H7 (cell line): Measurements from ENCODE around the gene ATF6B. TPM values are rescaled to one million over a fixed set of nuclear protein-coding genes. Genes with fewer than 3 reads are reported as not detected.
A peak's percentile ranks its signal among the peaks of the same experiment; 100 is the strongest.

Source experiments
- DNase-seq: peaks from one replicate; pipeline ENCODE4 v3.0.0; 2012
- H3K27me3 ChIP-seq: 2 replicates; pipeline ENCODE4 v1.6.0; 2011; ENCODE audit warnings: mild to moderate bottlenecking, low read length; ENCODE audit not compliant: control insufficient read depth, insufficient read depth
- H3K36me3 ChIP-seq: replicated peaks from 2 replicates; pipeline ENCODE4 v1.5.1; 2011; ENCODE audit warnings: low read length; ENCODE audit not compliant: control insufficient read depth, insufficient read depth
- H3K4me3 ChIP-seq: 2 replicates; pipeline ENCODE4 v1.5.1; 2011; ENCODE audit warnings: low read depth, mild to moderate bottlenecking, control low read depth, low read length, moderate library complexity; ENCODE audit not compliant: insufficient read depth
- total RNA-seq: library from RNA; depleted of rRNA; stranded (reverse); fragments of >200 nt; shearing (Covaris generic); gene quantifications from 2 replicates; pipeline ENCODE4 v1.2.3, GENCODE V29; 2014; rRNA removed

The ATF6B gene
- total RNA-seq, result 25.1 and 26.2 TPM in 2 replicates

- peak; percentile 96 for DNase-seq
- Histone ChIP-seq H3K36me3 (peaks cover 3% of the 10 kb centered on the region), H3K4me3 (peak within 1 kb of the TSS; percentile 92), H3K27me3 (no peaks in the 10 kb centered on the region)
Measured at GRCh38 chr6:32127717-32128592, at the start of gene ATF6B. Gene ATF6B (minus strand): TSS chr6:32128246. CDS start chr6:32128207, 39 bp downstream.

GRCh38 chr6:32177183-32177787 is 49.2 kb upstream of the ATF6B start:
- DNase-seq, result peak; percentile 62

GRCh38 chr6:32176476-32177182 is 48.6 kb upstream of the ATF6B start:
- peak; percentile 37 for DNase-seq
- H3K36me3 ChIP-seq, result peaks cover 8% of the 10 kb centered on the region

More at GRCh38 chr6:32177183-32177787, 49.2 kb upstream of the ATF6B start:
- Histone ChIP-seq H3K4me3 (peak overlapping the region; percentile 79), H3K36me3 (peaks cover 8% of the 10 kb centered on the region), H3K27me3 (no peaks in the 10 kb centered on the region)

DNA sequence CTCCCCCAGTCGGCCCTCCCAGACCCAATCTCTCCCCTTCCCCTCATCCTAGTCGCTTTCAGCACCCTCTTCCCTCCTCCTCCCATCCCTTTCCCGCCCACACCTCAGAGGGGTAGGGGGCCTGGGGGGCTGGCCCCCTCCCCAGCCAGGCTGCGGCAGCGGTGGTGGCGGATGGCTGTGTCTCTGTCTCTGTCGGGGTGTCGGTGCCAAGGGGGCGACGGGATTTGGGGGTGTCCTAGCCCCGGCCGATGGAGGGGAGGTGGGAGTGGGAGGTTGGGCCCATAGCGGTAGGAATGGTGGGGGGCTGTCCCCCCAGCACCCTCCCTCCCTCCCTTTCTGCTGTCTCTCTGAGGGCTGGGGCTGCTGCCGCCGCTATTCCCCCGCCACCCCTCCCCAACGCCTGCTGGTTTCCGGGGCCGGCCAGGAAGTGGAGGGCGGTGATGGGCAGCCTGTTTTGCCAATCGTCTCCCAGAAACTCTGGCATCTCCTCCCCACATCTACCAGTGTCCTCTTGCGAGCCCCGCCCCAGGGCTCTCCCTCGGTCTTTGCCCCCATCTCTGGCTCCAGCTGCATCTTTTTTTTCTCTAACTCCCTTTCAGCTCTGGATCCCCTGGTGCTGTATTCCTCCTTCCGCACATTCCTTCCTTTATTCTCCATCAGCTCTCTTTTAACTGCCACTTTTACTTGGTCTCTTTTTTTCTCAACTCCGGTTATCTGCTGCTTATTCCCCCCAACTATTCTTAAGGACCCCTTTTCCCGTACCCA is 47.8 kb upstream of the ATF6B start, which contains the start of gene AGPAT1:
Gene AGPAT1, minus strand, starts transcription at position 374 of the 765 bp plus-strand sequence. CDS start 4,588 bp downstream, outside the sequence.
- Histone ChIP-seq H3K36me3 (peaks cover 8% of the 10 kb centered on the region), H3K27me3 (no peaks in the 10 kb centered on the region), H3K4me3 (peak within 1 kb of the TSS; percentile 79)
- peak; percentile 99 for DNase-seq

More at GRCh38 chr6:32176476-32177182, 48.6 kb upstream of the ATF6B start:
- Histone ChIP-seq H3K27me3 (no peaks in the 10 kb centered on the region), H3K4me3 (peak overlapping the region; percentile 79)

- Histone ChIP-seq H3K4me3 (peak overlapping the region; percentile 79), H3K36me3 (peaks cover 9% of the 10 kb centered on the region), H3K27me3 (no peaks in the 10 kb centered on the region)
- no peak for DNase-seq
Measured at GRCh38 chr6:32175322-32175710, 47.3 kb upstream of the ATF6B start.

DNA sequence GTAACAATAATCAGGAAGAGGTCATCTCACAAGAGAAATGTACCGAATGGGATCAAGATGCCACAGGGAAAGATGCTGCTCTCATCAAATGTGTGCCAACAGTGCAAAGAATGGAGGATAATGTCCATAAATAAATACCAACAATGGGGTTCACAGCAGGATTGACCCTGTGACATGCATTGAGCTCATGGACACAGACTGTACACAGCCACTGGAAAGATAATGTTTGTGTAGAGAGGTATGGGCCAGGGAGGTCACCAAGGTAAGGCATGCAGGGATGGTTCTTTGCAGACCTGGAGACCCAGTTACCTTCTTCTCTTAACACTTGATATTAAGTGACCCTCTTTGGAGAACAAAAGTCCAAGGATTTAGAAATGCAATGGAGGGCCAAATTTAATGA is 46.4 kb upstream of the ATF6B start:
- no peak overlapping the region for H3K4me3 ChIP-seq
- no peak for DNase-seq
- H3K27me3 ChIP-seq, result no peaks in the 10 kb centered on the region
- H3K36me3 ChIP-seq, result peaks cover 16% of the 10 kb centered on the region

DNA sequence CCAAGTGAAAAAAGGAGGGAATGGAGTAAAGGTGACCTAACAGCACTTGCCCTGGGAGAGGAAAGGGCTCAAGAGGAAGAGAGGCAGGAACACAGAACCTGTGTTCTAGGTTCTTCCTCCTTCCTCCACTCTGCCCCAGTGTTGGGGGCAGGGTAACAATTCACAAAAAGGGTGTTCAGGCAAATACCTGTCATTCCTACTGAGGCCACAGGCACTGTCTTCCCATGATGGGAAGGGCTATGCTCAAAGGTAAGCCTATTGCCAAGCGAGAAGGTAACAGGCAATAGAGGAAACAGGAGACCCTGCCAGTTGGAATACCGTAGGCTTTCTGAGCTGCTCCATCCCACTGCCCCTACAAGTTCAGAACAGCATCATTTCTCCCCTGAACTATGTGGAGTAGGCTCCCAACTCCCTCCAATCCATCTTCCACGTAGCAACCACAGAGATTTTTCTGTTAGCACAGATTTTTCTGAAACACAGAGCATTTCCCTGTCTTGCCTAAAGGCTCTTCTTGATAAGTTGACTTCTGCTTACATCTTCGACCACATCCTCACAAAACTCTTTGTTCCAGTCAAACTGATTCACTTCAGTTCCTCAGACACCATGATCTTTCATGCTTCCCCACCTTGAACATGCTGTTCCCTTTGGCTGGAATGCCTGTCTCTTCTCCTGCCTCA is 45.1 kb upstream of the ATF6B start:
- Histone ChIP-seq H3K36me3 (peaks cover 20% of the 10 kb centered on the region), H3K4me3 (no peak overlapping the region), H3K27me3 (no peaks in the 10 kb centered on the region)
- peak; percentile 33 for DNase-seq

DNA sequence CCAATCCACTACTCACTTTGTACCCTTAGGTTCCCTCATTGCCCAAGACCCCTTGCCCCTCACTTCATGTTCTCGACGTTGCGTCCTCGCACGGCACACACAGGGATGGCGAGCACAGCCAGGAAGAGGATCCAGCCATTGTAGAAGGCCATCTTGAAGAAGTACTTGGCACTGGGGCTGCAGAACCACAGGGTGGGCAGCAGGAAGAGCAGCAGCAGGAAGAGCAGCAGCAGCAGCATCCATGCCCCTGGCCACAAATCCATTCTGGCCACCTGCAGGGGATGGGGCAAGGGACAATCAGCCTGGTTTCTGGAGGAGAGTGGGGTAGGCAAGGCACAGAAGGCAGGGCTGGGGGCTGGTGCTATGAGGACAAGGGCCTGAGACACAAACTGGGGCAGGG is 43.2 kb upstream of the ATF6B start:
- peaks cover 20% of the 10 kb centered on the region for H3K36me3 ChIP-seq
- H3K4me3 ChIP-seq, result no peak overlapping the region
- DNase-seq, result no peak
- no peaks in the 10 kb centered on the region for H3K27me3 ChIP-seq

- no peaks in the 10 kb centered on the region for H3K27me3 ChIP-seq
Measured at GRCh38 chr6:32170294-32170693, 42.2 kb upstream of the ATF6B start.

DNA sequence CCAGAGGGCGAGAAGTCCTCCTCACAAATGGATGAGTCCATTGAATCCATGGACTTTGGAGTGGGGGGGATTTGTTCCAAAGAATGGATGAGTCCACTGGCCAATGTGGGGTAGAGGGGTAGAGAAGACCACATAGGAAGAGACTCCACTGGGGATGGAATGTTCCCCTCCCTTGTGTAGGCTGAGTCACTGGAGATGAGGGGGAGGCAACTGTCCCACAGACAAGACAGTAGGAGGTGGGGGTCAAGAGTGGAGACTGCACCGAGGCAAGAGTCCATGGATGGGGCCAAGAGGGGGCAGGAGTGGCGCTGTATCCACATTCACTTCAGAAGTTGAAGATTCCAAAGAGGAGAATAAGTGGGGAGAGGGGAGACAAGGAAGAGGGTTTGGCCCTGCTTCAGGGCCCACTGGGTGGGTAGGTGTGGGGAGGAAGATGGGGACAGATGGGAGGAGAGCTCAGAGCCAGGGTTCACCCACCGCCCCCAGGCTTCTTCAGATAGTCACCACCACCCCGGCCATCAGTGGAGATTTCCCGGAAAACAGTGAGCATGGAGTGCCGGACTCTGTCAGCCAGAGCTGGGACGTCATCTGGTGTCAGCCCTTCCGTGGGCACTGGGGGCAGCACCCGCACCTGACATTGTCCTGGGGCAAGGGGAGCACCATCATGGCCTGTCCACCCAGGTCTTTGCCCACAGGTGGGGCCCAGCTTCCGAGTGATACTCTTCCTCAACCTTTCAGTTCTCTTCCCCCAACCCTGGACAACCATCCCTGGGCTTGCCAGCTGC is 41.0 kb upstream of the ATF6B start:
- DNase-seq, result no peak
- H3K36me3 ChIP-seq, result peaks cover 20% of the 10 kb centered on the region
- no peaks in the 10 kb centered on the region for H3K27me3 ChIP-seq
- H3K4me3 ChIP-seq, result no peak overlapping the region

More at GRCh38 chr6:32170294-32170693, 42.2 kb upstream of the ATF6B start:
- DNase-seq, result no peak
- Histone ChIP-seq H3K36me3 (peaks cover 20% of the 10 kb centered on the region), H3K4me3 (no peak overlapping the region)

DNA sequence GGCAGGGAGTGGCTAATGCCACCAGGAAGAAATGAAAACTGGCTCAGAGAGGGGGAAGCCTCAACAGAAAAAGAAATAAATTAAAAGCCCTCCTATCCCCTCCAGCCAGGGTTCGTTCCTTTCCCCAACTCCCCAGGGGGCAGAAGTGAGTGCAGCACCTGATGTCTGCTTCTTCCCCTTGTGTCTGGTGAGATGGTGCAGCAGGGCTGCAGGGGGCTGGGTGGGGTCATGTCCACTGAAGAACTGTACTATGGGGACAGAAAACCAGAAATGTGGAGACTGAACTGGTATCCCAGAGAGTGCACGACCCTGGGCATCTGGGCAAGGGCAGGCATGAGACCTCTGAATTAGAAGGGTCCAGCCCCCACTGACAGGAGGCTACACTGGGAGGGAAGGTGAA is 40.3 kb upstream of the ATF6B start:
- no peak overlapping the region for H3K4me3 ChIP-seq
- H3K36me3 ChIP-seq, result peaks cover 20% of the 10 kb centered on the region
- no peaks in the 10 kb centered on the region for H3K27me3 ChIP-seq
- no peak for DNase-seq

GRCh38 chr6:32167761-32168262 is 39.8 kb upstream of the ATF6B start:
- Histone ChIP-seq H3K4me3 (no peak overlapping the region), H3K36me3 (peaks cover 20% of the 10 kb centered on the region)
- DNase-seq, result no peak

More at GRCh38 chr6:32167761-32168262, 39.8 kb upstream of the ATF6B start:
- no peaks in the 10 kb centered on the region for H3K27me3 ChIP-seq
